ENCODE data around the gene TSPEAR. TPM values are rescaled to one million over a fixed set of nuclear protein-coding genes. Genes with fewer than 3 reads are reported as not detected.
"Not testable (repeated sequence)": the region's sequence is repeated elsewhere in the genome, so short reads cannot be mapped to it uniquely, and the experiment has no call there.

Gene TSPEAR
- total RNA-seq, 2 experiments from 2014 or later, result not detected

DNA sequence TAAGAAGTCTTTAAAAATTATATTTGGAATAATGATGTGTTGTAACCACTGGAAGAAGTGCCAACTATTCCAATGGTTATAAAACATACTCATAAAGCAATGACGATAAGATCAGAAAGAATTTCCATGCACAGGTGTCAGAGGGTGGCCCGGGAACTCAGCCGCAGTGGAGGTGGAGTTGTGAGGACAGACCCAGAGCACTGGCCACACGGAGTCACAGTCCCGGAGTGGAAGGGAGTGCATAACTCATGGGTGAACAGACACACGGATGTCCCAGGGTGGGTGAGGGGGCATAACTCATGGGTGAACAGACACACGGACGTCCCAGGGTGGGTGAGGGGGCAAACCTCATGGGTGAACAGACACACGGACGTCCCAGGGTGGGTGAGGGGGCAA lies 135.3 kb downstream of the TSPEAR start:
- Histone ChIP-seq H3K27ac (ENCODE audit: low read depth, low read length, poor library complexity, severe bottlenecking) (no peak overlapping the region), H3K9me2 (ENCODE audit: insufficient read depth, low read length) (no peaks in the 10 kb centered on the region), H3K79me2 (ENCODE audit: insufficient read depth, low read depth, low read length) (no peaks in the 10 kb centered on the region), H3K4me1 (ENCODE audit: insufficient read depth, low read length, poor library complexity, severe bottlenecking) (no peaks in the 10 kb centered on the region), H3K4me2 (ENCODE audit: low read length) (no peak overlapping the region), H3K36me3 (ENCODE audit: insufficient read depth, low read length) (no peaks in the 10 kb centered on the region), H2AFZ (ENCODE audit: low read length) (no peak overlapping the region), H3K4me3 (ENCODE audit: low read depth, low read length, poor library complexity, severe bottlenecking) (no peak overlapping the region), H4K20me1 (ENCODE audit: insufficient read depth, low read length) (no peaks in the 10 kb centered on the region), H3K9me3 (ENCODE audit: low read length) (0 out of 2 replicates have a peak, but pooled peaks cover 1% of the 10 kb centered on the region)
- no TSS peak for BruUV-seq (replicated peaks)
- POLR2A ChIA-PET, result no interaction called here
- TF ChIP-seq, protein P1, sequence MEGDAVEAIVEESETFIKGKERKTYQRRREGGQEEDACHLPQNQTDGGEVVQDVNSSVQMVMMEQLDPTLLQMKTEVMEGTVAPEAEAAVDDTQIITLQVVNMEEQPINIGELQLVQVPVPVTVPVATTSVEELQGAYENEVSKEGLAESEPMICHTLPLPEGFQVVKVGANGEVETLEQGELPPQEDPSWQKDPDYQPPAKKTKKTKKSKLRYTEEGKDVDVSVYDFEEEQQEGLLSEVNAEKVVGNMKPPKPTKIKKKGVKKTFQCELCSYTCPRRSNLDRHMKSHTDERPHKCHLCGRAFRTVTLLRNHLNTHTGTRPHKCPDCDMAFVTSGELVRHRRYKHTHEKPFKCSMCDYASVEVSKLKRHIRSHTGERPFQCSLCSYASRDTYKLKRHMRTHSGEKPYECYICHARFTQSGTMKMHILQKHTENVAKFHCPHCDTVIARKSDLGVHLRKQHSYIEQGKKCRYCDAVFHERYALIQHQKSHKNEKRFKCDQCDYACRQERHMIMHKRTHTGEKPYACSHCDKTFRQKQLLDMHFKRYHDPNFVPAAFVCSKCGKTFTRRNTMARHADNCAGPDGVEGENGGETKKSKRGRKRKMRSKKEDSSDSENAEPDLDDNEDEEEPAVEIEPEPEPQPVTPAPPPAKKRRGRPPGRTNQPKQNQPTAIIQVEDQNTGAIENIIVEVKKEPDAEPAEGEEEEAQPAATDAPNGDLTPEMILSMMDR (conservative IDR thresholded peaks at IDR 0.05; ENCODE audit: low read length), result no peak
- TF ChIP-seq EZH2phosphoT487 (IDR thresholded peaks at IDR 0.05; ENCODE audit: borderline replicate concordance, low read depth, low read length), result no peak
- DNase-seq (ENCODE audit: low spot score), result no peak
- intact Hi-C loops (cut with micrococcal nuclease; ENCODE audit: unreplicated experiment), result no loop called here
- CTCF ChIA-PET (ENCODE audit: unreplicated experiment), result no interaction called here

DNA sequence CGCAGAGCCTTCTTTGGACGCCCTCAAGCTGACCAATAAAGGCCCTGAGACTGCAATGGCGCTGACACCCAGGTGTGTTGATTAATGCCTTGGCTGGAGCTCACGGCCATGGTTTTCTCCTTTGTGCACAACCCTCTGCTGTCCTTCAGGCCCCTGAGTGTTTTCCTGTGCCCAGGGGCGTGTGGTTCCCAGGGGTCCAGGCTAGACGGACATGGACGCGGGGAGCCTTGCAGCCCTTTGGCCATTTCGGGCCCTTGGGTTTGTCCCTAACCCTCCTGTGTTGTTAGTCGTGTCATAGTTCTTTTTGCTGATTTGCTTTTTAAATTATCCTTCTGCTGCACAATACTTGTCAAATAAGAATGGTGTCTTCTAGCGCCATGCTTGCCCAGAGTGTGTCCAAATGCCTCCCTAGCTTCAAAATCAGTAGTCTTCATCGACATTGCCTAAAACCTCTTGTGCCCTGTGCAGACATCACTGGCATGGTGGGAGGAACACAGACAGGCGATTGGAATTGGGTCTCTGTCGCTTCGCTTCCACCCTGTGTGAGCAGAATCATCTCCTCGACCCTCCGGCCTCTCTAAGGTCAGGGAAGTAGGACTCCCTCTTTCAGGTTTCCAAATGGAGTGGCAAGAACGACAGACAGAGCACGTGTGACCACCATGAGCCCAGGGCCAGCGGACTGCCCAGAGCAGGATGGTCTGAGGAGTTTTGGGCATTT lies 135.9 kb downstream of the TSPEAR start:
- H2AFZ ChIP-seq (ENCODE audit: low read length), result no peak overlapping the region
- H3K4me1 ChIP-seq (ENCODE audit: insufficient read depth, low read length, poor library complexity, severe bottlenecking), result no peaks in the 10 kb centered on the region
- TF ChIP-seq, protein P1 (conservative IDR thresholded peaks at IDR 0.05; ENCODE audit: low read length), result no peak
- TF ChIP-seq EZH2phosphoT487 (IDR thresholded peaks at IDR 0.05; ENCODE audit: borderline replicate concordance, low read depth, low read length), result no peak
- CTCF ChIA-PET (ENCODE audit: unreplicated experiment), result no interaction called here
- no peak overlapping the region for H3K4me2 ChIP-seq (ENCODE audit: low read length)
- no peaks in the 10 kb centered on the region for H3K9me2 ChIP-seq (ENCODE audit: insufficient read depth, low read length)
- H4K20me1 ChIP-seq (ENCODE audit: insufficient read depth, low read length), result no peaks in the 10 kb centered on the region
- H3K79me2 ChIP-seq (ENCODE audit: insufficient read depth, low read depth, low read length), result no peaks in the 10 kb centered on the region
- no peaks in the 10 kb centered on the region for H3K9me3 ChIP-seq (ENCODE audit: low read length)
- H3K4me3 ChIP-seq (ENCODE audit: low read depth, low read length, poor library complexity, severe bottlenecking), result no peak overlapping the region
- intact Hi-C loops (cut with micrococcal nuclease; ENCODE audit: unreplicated experiment), result no loop called here
- DNase-seq (ENCODE audit: low spot score), result no peak
- H3K27ac ChIP-seq (ENCODE audit: low read depth, low read length, poor library complexity, severe bottlenecking), result no peak overlapping the region
- H3K36me3 ChIP-seq (ENCODE audit: insufficient read depth, low read length), result no peaks in the 10 kb centered on the region
- BruUV-seq (replicated peaks), result no TSS peak
- POLR2A ChIA-PET, result no interaction called here

DNA sequence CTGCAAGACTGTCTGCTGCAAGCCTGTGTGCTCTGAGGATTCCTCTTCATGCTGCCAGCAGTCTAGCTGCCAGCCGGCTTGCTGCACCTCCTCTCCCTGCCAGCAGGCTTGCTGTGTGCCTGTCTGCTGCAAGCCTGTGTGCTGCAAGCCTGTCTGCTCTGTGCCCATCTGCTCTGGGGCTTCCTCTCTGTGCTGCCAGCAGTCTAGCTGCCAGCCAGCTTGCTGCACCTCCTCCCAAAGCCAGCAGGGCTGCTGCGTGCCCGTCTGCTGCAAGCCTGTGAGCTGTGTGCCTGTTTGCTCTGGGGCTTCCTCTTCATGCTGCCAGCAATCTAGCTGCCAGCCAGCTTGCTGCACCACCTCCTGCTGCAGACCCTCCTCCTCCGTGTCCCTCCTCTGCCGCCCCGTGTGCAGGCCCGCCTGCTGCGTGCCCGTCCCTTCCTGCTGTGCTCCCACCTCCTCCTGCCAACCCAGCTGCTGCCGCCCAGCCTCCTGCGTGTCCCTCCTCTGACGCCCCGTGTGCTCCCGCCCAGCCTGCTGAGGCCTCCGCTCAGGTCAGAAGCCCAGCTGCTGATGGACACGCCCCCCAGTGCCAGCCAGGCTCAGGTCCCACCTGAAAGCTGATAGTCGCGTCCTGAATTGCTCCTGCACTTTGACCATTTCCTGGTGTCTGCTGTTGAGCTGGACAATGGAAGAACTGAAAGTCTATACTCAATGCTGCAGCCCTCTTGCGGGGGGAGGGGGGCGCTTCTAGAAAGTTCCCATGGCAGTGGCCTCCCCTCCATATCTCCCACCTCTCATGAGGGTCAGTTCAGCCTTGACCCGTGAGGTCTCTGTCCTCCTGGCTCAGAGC lies 136.7 kb downstream of the TSPEAR start:
- H3K36me3 ChIP-seq (ENCODE audit: insufficient read depth, low read length), result no peaks in the 10 kb centered on the region
- no peak for DNase-seq (ENCODE audit: low spot score)
- H3K4me2 ChIP-seq (ENCODE audit: low read length), result no peak overlapping the region
- H3K9me3 ChIP-seq (ENCODE audit: low read length), result no peaks in the 10 kb centered on the region
- intact Hi-C loops (cut with micrococcal nuclease; ENCODE audit: unreplicated experiment), result no loop called here
- no peaks in the 10 kb centered on the region for H3K79me2 ChIP-seq (ENCODE audit: insufficient read depth, low read depth, low read length)
- TF ChIP-seq, protein P1 (conservative IDR thresholded peaks at IDR 0.05; ENCODE audit: low read length), result no peak
- no peak for TF ChIP-seq EZH2phosphoT487 (IDR thresholded peaks at IDR 0.05; ENCODE audit: borderline replicate concordance, low read depth, low read length)
- no peak overlapping the region for H2AFZ ChIP-seq (ENCODE audit: low read length)
- no peak overlapping the region for H3K27ac ChIP-seq (ENCODE audit: low read depth, low read length, poor library complexity, severe bottlenecking)
- no TSS peak for BruUV-seq (replicated peaks)
- ChIA-PET POLR2A (no interaction called here), CTCF (ENCODE audit: unreplicated experiment) (no interaction called here)
- no peaks in the 10 kb centered on the region for H3K9me2 ChIP-seq (ENCODE audit: insufficient read depth, low read length)
- no peaks in the 10 kb centered on the region for H4K20me1 ChIP-seq (ENCODE audit: insufficient read depth, low read length)
- no peaks in the 10 kb centered on the region for H3K4me1 ChIP-seq (ENCODE audit: insufficient read depth, low read length, poor library complexity, severe bottlenecking)
- H3K4me3 ChIP-seq (ENCODE audit: low read depth, low read length, poor library complexity, severe bottlenecking), result no peak overlapping the region

DNA sequence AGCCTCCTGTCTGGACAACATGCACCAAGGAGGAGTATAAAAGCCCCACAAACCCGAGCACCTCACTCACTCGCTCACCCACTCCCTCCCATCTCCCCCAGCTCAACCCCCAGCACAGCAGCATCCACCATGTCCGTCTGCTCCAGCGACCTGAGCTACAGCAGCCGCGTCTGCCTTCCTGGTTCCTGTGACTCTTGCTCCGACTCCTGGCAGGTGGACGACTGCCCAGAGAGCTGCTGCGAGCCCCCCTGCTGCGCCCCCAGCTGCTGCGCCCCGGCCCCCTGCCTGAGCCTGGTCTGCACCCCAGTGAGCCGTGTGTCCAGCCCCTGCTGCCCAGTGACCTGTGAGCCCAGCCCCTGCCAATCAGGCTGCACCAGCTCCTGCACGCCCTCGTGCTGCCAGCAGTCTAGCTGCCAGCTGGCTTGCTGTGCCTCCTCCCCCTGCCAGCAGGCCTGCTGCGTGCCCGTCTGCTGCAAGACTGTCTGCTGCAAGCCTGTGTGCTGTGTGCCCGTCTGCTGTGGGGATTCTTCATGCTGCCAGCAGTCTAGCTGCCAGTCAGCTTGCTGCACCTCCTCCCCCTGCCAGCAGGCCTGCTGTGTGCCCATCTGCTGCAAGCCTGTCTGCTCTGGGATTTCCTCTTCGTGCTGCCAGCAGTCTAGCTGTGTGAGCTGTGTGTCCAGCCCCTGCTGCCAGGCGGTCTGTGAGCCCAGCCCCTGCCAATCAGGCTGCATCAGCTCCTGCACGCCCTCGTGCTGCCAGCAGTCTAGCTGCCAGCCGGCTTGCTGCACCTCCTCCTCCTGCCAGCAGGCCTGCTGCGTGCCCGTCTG lies 137.5 kb downstream of the TSPEAR start, which contains the start of gene KRTAP10-4:
KRTAP10-4 (plus strand) TSS at position 100 of the 827 bp plus-strand sequence; CDS start at position 130, 30 bp downstream.
- H3K4me1 ChIP-seq (ENCODE audit: insufficient read depth, low read length, poor library complexity, severe bottlenecking); BruUV-seq (replicated peaks); H3K79me2 ChIP-seq (ENCODE audit: insufficient read depth, low read depth, low read length); intact Hi-C loops (cut with micrococcal nuclease; ENCODE audit: unreplicated experiment); H3K36me3 ChIP-seq (ENCODE audit: insufficient read depth, low read length); H3K9me3 ChIP-seq (ENCODE audit: low read length); H3K4me3 ChIP-seq (ENCODE audit: low read depth, low read length, poor library complexity, severe bottlenecking); H3K4me2 ChIP-seq (ENCODE audit: low read length); CTCF ChIA-PET (ENCODE audit: unreplicated experiment); POLR2A ChIA-PET; DNase-seq (ENCODE audit: low spot score); H4K20me1 ChIP-seq (ENCODE audit: insufficient read depth, low read length); H2AFZ ChIP-seq (ENCODE audit: low read length); H3K9me2 ChIP-seq (ENCODE audit: insufficient read depth, low read length); H3K27ac ChIP-seq (ENCODE audit: low read depth, low read length, poor library complexity, severe bottlenecking): not testable (repeated sequence)

Measured in OCI-LY7 (cell line).